Muscle of leg (tissue), 11 donors: Measurements from ENCODE around the gene CABP5. TPM values are rescaled to one million over a fixed set of nuclear protein-coding genes. Genes with fewer than 3 reads are reported as not detected.

Source experiments
- DNase-seq: peaks from one replicate; pipeline ENCODE4 v3.0.0; 2013
- H3K27ac ChIP-seq: one replicate; pipeline ENCODE4 v1.5.1; 2013; ENCODE audit warnings: mild to moderate bottlenecking, low read length, control low read depth
- H3K27me3 ChIP-seq: one replicate; pipeline ENCODE4 v1.6.1; 2013; ENCODE audit warnings: low read length; ENCODE audit not compliant: control insufficient read depth, insufficient read depth
- H3K36me3 ChIP-seq: one replicate; pipeline ENCODE4 v1.6.1; 2013; ENCODE audit warnings: low read length; ENCODE audit not compliant: control insufficient read depth, insufficient read depth
- H3K4me1 ChIP-seq: one replicate; pipeline ENCODE4 v1.6.1; 2013; ENCODE audit warnings: low read length; ENCODE audit not compliant: control insufficient read depth, insufficient read depth
- H3K4me3 ChIP-seq: one replicate; pipeline ENCODE4 v1.5.1; 2013; ENCODE audit warnings: low read length, control low read depth
- H3K9me3 ChIP-seq: replicated peaks from 2 replicates; pipeline ENCODE4 v1.6.1; 2013; ENCODE audit warnings: low read depth, low read length; ENCODE audit not compliant: control insufficient read depth
- WGBS: methylation state at CpG from one replicate; pipeline ENCODE4 v1.1.5; 2013; ENCODE audit warnings: missing lambda C conversion rate; ENCODE audit not compliant: insufficient coverage; 5-methylcytosine and 5-hydroxymethylcytosine counted together
- polyA plus RNA-seq, 8 donors: library from polyadenylated mRNA; unstranded; fragments of 120-200 nt; gene quantifications; one replicate each; pipeline versions ENCODE4 v1.2.1 to v1.2.3, GENCODE V29; 2013; ENCODE audit warnings: inconsistent platforms in 1 of 8, low replicate concordance in 1 of 8; ENCODE audit not compliant: insufficient read length in 8 of 8, insufficient read depth in 1 of 8
- total RNA-seq: library from RNA; stranded (reverse); fragments of 120-200 nt; gene quantifications from one replicate; pipeline ENCODE4 v1.2.4, GENCODE V29; 2013

Gene CABP5
- total and polyA plus RNA-seq, 9 donors = 0.10 TPM; not detected in 8

DNA sequence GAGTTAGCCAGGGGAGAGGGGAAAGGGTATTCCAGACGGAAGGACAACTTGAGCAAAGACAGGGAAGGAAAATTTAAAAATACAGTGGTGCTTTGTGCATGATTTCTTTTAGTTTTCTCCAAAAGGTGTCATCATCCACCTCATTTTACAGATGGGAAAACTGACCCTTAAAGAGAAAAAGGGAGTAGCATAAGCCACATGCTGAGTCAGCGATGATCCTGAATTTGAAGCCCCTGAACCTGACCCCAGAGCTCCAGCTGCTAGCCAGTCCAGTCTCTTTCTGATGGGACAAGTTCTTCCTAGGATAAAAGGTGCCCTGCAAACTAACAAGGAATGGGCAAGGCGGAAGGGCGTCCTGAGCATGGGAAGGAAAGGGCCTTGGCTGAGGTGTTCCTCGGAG lies 10.3 kb downstream of the CABP5 start:
- H3K36me3 ChIP-seq = no peaks in the 10 kb centered on the region
- H3K4me3 ChIP-seq = no peak overlapping the region
- peaks cover 6% of the 10 kb centered on the region for H3K9me3 ChIP-seq
- H3K4me1 ChIP-seq = no peaks in the 10 kb centered on the region
- H3K27ac ChIP-seq = no peak overlapping the region
- 84% methylated on average over 4 of the region's 5 CpGs for WGBS
- peaks cover 3% of the 10 kb centered on the region for H3K27me3 ChIP-seq
- no peak for DNase-seq

DNA sequence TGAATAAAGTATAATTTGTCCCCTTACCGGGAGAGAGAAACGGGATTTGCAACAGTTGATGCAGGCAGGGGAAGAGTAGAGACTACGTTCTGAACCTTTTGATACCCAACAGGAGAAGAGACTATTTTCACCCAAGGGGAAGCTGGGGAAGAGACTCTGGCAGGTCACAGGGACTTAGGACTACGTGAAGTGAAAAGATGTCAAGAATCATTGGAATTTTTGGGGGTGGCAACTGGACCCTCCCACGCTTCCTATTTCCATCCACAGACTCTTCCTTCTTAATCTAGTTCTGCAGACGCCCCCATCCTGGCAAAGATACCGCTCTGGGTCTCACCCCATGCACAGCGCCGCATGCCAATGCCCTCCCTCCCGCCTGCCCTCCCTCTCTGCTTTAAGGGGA lies 13.8 kb downstream of the CABP5 start:
- Histone ChIP-seq H3K9me3 (no peaks in the 10 kb centered on the region), H3K4me1 (no peaks in the 10 kb centered on the region), H3K27ac (no peak overlapping the region), H3K36me3 (no peaks in the 10 kb centered on the region), H3K4me3 (no peak overlapping the region), H3K27me3 (peaks cover 3% of the 10 kb centered on the region)
- 59% methylated on average over 5 of the region's 10 CpGs for WGBS
- DNase-seq = no peak

DNA sequence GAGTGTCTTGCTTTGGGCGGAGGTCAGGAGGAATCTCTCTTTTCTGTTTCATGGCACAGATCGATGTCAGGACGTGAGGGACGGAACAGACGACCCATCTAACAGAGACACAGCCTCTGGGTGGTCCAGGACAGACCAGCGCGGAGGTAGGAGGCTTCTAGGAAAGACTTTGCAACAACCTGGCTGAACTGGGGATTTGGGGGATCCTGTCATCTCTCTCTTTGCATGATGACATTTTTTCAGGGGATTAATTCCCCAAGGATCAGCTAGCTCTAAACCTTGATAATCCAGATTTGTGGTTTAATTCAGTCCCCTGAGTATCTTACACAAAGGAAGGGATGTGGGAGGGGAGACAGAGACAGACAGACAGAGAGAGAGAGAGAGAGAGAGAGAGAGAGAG lies 14.4 kb downstream of the CABP5 start:
- Histone ChIP-seq H3K4me1 (no peaks in the 10 kb centered on the region), H3K9me3 (no peaks in the 10 kb centered on the region), H3K27ac (no peak overlapping the region), H3K36me3 (no peaks in the 10 kb centered on the region), H3K4me3 (no peak overlapping the region), H3K27me3 (peaks cover 3% of the 10 kb centered on the region)
- DNase-seq = no peak
- 65% methylated on average over 4 of the region's 7 CpGs for WGBS

DNA sequence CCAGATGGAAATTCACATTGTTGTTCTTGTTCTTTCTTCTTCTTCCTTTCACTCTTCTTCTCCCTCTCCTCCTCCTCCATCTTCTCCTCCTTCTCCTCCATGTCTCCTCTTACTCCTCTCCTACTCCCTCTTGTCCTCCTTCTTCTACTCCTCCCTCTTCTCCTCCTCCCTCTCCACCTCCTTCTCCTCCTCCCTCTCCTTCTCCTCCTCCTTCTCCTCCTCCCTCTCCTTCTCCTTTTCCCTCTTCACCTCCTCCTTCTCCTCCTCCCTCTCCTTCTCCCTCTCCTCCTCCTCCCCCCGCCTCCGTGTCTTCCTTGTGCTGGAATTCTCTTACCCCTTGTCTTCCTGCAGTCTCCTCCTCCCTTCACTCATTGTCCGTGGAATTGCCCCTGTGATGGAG lies 18.4 kb downstream of the CABP5 start:
- Histone ChIP-seq H3K27ac (no peak overlapping the region), H3K4me1 (no peaks in the 10 kb centered on the region), H3K27me3 (peaks cover 5% of the 10 kb centered on the region), H3K36me3 (no peaks in the 10 kb centered on the region), H3K4me3 (no peak overlapping the region), H3K9me3 (no peaks in the 10 kb centered on the region)
- DNase-seq = no peak
- 100% methylated on average over 1 of the region's 3 CpGs for WGBS

DNA sequence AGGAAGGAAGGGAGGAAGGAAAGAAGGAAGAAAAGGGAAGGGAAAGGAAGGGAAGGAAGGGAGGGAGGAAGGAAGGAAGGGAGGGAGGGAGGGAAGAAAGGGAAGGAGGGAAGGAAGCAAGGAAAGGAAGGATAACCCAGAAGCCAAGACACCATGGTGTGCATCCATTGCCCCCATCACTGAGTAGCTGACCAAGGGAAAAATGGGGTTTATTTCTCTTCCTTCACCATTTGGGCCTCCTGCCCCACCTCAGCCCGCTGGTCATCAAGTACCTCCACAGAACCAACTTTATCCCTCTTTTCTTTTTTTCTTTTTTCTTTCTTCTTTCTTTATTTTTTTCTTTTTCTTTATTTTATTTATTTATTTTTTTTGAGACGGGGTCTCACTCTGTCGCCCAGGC lies 20.4 kb downstream of the CABP5 start:
- no CpG with 5 or more reads among the region's 3 CpGs for WGBS
- Histone ChIP-seq H3K4me1 (no peaks in the 10 kb centered on the region), H3K4me3 (no peak overlapping the region), H3K27ac (no peak overlapping the region), H3K9me3 (no peaks in the 10 kb centered on the region), H3K27me3 (peaks cover 2% of the 10 kb centered on the region), H3K36me3 (no peaks in the 10 kb centered on the region)
- no peak for DNase-seq

DNA sequence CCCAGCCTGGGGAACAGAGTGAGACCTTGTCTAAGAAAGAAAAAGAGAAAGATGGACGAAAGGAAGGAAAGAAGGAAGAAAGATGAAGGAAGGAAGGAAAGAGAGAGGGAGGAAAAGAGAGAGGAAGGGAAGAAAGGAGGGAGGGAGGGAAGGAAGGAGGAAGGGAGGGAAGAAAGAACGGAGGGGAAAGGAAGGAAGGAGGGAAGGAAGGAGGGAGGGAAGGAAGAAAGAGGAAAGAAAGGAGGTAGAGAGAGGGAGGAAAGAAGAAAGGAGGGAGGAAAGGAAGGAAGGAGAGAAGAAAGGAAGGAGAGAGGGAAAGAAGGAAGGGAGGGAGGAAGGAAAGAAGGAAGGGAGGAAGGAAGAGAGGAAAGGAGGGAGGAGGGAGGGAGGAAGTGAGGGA lies 20.9 kb downstream of the CABP5 start:
- H3K4me1 ChIP-seq = no peaks in the 10 kb centered on the region
- DNase-seq = no peak
- no peak overlapping the region for H3K27ac ChIP-seq
- peaks cover 2% of the 10 kb centered on the region for H3K27me3 ChIP-seq
- no peak overlapping the region for H3K4me3 ChIP-seq
- no peaks in the 10 kb centered on the region for H3K9me3 ChIP-seq
- WGBS = 63% methylated on average over 2 of the region's 2 CpGs
- H3K36me3 ChIP-seq = no peaks in the 10 kb centered on the region

DNA sequence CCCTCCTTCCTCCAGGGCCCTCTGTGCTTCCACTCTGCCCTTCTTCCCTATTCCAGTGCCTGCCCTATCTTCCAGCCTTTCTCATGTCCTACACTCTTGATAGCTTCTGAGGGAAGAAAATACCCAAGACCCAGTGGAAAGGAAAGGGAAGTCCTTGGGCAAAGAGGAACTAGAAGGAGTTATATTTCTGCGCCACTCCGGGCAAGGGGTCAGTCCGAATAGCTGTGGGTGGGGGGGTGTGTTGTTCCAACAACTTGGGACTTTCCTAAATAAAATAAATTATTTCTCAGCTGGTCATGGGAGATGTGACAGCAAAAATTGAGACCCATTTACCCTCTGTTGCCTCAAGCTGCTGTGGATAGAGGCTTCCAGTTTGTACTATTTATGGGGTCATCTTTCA lies 23.2 kb downstream of the CABP5 start:
- WGBS = no CpG with 5 or more reads among the region's 3 CpGs
- no peak overlapping the region for H3K4me3 ChIP-seq
- peaks cover 2% of the 10 kb centered on the region for H3K27me3 ChIP-seq

DNA sequence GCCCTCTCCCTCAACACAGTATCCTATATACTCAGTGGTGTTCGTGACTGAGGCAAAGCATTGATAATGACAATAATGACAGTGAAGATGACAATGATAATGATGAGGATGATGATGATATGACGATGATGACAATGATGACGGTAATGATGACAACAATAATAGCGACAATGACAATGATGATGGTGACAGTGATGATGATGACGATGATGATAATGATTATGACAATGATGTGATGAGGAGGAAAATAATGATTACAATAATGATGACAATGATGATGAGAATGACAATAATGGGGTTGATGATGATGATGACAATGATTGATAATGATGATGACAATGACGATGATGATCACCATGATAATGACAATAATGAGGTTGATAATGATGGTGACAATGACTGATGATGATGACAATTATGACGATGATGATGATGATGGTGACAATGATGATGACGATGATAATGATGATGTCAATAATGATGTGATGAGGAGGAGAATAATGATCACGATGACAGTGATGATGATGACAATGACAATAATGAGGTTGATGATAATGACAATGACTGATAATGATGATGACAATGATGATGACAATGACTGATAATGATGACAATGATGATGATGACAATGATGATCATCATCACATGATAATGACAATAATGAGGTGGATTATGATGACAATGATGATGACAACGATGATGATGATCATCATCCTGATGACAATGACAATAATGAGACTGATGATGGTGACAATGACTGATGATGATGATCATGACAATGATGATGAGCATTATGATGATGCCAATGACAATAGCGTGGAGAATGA lies 32.7 kb downstream of the CABP5 start:
- Histone ChIP-seq H3K36me3 (no peaks in the 10 kb centered on the region), H3K9me3 (no peaks in the 10 kb centered on the region), H3K4me1 (no peaks in the 10 kb centered on the region), H3K27ac (no peak overlapping the region), H3K27me3 (no peaks in the 10 kb centered on the region), H3K4me3 (no peak overlapping the region)
- WGBS = 93% methylated on average over 10 of the region's 11 CpGs
- no peak for DNase-seq

More for the DNA sequence above, 23.2 kb downstream of the CABP5 start:
- Histone ChIP-seq H3K4me1 (no peaks in the 10 kb centered on the region), H3K36me3 (no peaks in the 10 kb centered on the region), H3K9me3 (no peaks in the 10 kb centered on the region), H3K27ac (no peak overlapping the region)
- no peak for DNase-seq

DNA sequence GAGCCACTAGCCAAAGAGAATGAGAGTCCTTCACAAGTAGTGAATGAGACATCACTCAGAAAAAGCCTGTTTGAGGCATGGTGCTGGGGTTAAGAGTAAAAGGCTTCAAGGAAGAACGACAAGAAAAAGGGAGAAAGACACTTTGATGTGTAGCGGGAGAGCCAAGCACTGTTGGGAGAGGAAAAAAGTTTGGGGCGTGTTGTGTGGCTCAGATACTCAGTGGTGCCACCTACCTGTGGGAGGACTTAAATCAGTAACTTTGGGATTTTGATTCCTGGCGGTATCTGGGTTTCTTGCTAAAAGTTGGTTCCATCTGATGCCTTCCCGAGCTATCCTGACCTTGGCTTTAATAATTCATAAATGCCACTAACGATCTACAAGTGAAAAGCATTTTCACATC lies 37.1 kb downstream of the CABP5 start:
- Histone ChIP-seq H3K4me3 (no peak overlapping the region), H3K27me3 (no peaks in the 10 kb centered on the region), H3K27ac (no peak overlapping the region), H3K9me3 (no peaks in the 10 kb centered on the region), H3K36me3 (no peaks in the 10 kb centered on the region), H3K4me1 (no peaks in the 10 kb centered on the region)
- 65% methylated on average over 4 of the region's 6 CpGs for WGBS
- no peak for DNase-seq

DNA sequence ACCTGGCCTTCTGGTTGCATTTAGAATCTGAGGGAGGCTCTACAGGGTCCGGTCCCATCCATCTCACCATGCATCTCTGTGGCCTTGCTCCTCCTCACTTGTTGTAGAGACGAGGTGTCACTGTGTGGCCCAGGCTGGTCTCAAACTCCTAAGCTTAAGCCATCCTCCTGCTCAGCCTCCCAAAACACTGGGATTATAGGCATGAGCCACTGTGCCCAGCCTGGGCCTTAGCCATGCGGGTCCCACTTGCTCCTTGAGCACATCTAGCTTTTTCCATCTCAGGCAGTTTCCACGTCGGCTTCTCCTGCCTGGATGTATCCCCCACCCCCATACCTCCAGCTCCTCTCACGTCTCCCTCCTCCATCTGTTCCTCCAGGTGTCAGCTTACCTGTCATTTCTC lies 39.6 kb downstream of the CABP5 start:
- WGBS = 58% methylated on average over 6 of the region's 6 CpGs
- DNase-seq = no peak

DNA sequence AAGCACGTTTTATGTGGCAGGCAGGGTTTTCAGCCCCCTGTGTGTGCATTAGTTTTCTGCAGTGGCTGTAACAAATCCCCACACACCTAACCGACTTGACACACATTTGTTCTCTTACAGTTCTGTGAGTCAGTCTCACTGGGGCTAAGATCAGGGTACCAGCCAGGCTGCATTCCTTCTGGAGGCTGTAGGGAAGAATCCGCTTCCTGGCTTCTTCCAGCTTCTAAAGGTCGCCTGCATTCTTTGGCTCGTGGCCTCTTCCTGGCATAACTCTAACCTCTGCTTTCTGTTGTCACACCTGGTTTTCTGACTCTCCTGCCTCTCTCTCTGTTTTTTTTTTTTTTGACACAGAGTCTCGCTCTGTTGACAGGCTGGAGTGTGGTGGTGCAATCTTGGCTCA lies 43.0 kb downstream of the CABP5 start:
- Histone ChIP-seq H3K4me3 (no peak overlapping the region), H3K9me3 (no peaks in the 10 kb centered on the region), H3K27ac (no peak overlapping the region), H3K4me1 (no peaks in the 10 kb centered on the region), H3K27me3 (no peaks in the 10 kb centered on the region), H3K36me3 (no peaks in the 10 kb centered on the region)
- no peak for DNase-seq
- 69% methylated on average over 3 of the region's 6 CpGs for WGBS

More for the DNA sequence above, 39.6 kb downstream of the CABP5 start:
- Histone ChIP-seq H3K36me3 (no peaks in the 10 kb centered on the region), H3K4me3 (no peak overlapping the region), H3K27me3 (no peaks in the 10 kb centered on the region), H3K4me1 (no peaks in the 10 kb centered on the region), H3K9me3 (no peaks in the 10 kb centered on the region), H3K27ac (no peak overlapping the region)
